Osteocyte (in vitro differentiated cells): Measurements from ENCODE around the gene HEBP1. TPM values are rescaled to one million over a fixed set of nuclear protein-coding genes. Genes with fewer than 3 reads are reported as not detected.
A peak's percentile ranks its signal among the peaks of the same experiment; 100 is the strongest.

ENCODE experiments used
- DNase-seq: peaks from one replicate; pipeline ENCODE4 v3.0.0; 2021; ENCODE audit warnings: mixed read lengths; ENCODE audit not compliant: unreplicated experiment; ENCODE audit errors: extremely low spot score
- H3K27ac Mint-ChIP-seq: one replicate; pipeline ENCODE4 v1.8.0; 2021; ENCODE audit warnings: mild to moderate bottlenecking, mixed read lengths; ENCODE audit not compliant: unreplicated experiment
- H3K27me3 Mint-ChIP-seq: one replicate; pipeline ENCODE4 v1.8.0; 2021; ENCODE audit warnings: mixed read lengths; ENCODE audit not compliant: unreplicated experiment
- H3K36me3 Mint-ChIP-seq: one replicate; pipeline ENCODE4 v1.8.0; 2021; ENCODE audit warnings: mixed read lengths; ENCODE audit not compliant: unreplicated experiment
- H3K4me1 Mint-ChIP-seq: one replicate; pipeline ENCODE4 v1.8.0; 2021; ENCODE audit warnings: mixed read lengths; ENCODE audit not compliant: unreplicated experiment
- H3K4me3 Mint-ChIP-seq: one replicate; pipeline ENCODE4 v1.8.0; 2021; ENCODE audit warnings: mild to moderate bottlenecking, moderate library complexity, mixed read lengths; ENCODE audit not compliant: unreplicated experiment
- H3K9me3 Mint-ChIP-seq: one replicate; pipeline ENCODE4 v1.8.0; 2021; ENCODE audit warnings: mixed read lengths; ENCODE audit not compliant: unreplicated experiment
- CTCF ChIP-seq: fragments of 200-600 bp; sonication (generic); IDR thresholded peaks from 2 replicates; pipeline ENCODE4 v1.5.0; 2021; ENCODE audit warnings: antibody characterized with exemption, mild to moderate bottlenecking, moderate library complexity
- total RNA-seq: library from RNA; stranded (reverse); gene quantifications from 2 replicates; pipeline ENCODE4 v1.2.1, GENCODE V29; 2021

Gene HEBP1
- total RNA-seq, 1 donor from 2014 or later, result 54.8 TPM

- Mint-ChIP-seq H3K27ac (no peak within 1 kb of the TSS), H3K36me3 (no peaks in the 10 kb centered on the region), H3K4me3 (peak within 1 kb of the TSS; percentile 79), H3K4me1 (peaks cover 22% of the 10 kb centered on the region), H3K9me3 (no peaks in the 10 kb centered on the region), H3K27me3 (peaks cover 7% of the 10 kb centered on the region)
- peak; percentile 34 for TF ChIP-seq CTCF
- DNase-seq, result peak; percentile 90
Measured at GRCh38 chr12:13044002-13044905, 44.2 kb upstream of the HEBP1 start, which contains the start of gene FAM234B. Gene FAM234B, plus strand, starts transcription at chr12:13044381. Its CDS starts 23 bp downstream, at chr12:13044404.

GRCh38 chr12:13042666-13043230 is 42.7 kb upstream of the HEBP1 start:
- Mint-ChIP-seq H3K4me3 (peak overlapping the region; percentile 79), H3K4me1 (peaks cover 29% of the 10 kb centered on the region), H3K27ac (no peak overlapping the region), H3K9me3 (no peaks in the 10 kb centered on the region), H3K27me3 (peaks cover 7% of the 10 kb centered on the region), H3K36me3 (no peaks in the 10 kb centered on the region)
- DNase-seq, result no peak
- no peak for TF ChIP-seq CTCF

GRCh38 chr12:13041224-13041623 is 41.2 kb upstream of the HEBP1 start:
- Mint-ChIP-seq H3K27ac (no peak overlapping the region), H3K27me3 (peaks cover 7% of the 10 kb centered on the region), H3K4me1 (peaks cover 28% of the 10 kb centered on the region), H3K36me3 (no peaks in the 10 kb centered on the region), H3K4me3 (no peak overlapping the region), H3K9me3 (no peaks in the 10 kb centered on the region)
- no peak for DNase-seq
- no peak for TF ChIP-seq CTCF

- TF ChIP-seq CTCF, result no peak
- Mint-ChIP-seq H3K27ac (no peak overlapping the region), H3K36me3 (no peaks in the 10 kb centered on the region), H3K9me3 (no peaks in the 10 kb centered on the region), H3K4me3 (no peak overlapping the region), H3K27me3 (peaks cover 7% of the 10 kb centered on the region), H3K4me1 (peaks cover 12% of the 10 kb centered on the region)
- DNase-seq, result no peak
Measured at GRCh38 chr12:13039328-13039956, 39.4 kb upstream of the HEBP1 start.
